Nephron (organoid): ENCODE results near the gene PNLIPRP2.

Source experiments
- H3K27ac Mint-ChIP-seq, 3 experiments: 2 replicates each; pipeline ENCODE4 v1.8.0; 2020; ENCODE audit warnings: mixed read lengths in 3 of 3, mild to moderate bottlenecking in 2 of 3, moderate library complexity in 1 of 3
- H3K27me3 Mint-ChIP-seq: 2 replicates; pipeline ENCODE4 v1.8.0; 2021; ENCODE audit warnings: low read depth, mild to moderate bottlenecking, moderate library complexity, mixed read lengths
- H3K36me3 Mint-ChIP-seq: 2 replicates; pipeline ENCODE4 v1.8.0; 2020; ENCODE audit warnings: low read depth, mixed read lengths
- H3K4me1 Mint-ChIP-seq: 2 replicates; pipeline ENCODE4 v1.8.0; 2020; ENCODE audit warnings: mixed read lengths
- H3K4me3 Mint-ChIP-seq, 3 experiments: 2 replicates each; pipeline ENCODE4 v1.8.0; 2020; ENCODE audit warnings: mild to moderate bottlenecking in 3 of 3, mixed read lengths in 3 of 3, moderate library complexity in 2 of 3
- H3K9me3 Mint-ChIP-seq: 2 replicates; pipeline ENCODE4 v1.8.0; 2020; ENCODE audit warnings: mixed read lengths
- TF ChIP-seq, protein P1 (sequence below), 3 experiments: fragments of 200-600 bp; sonication (generic); IDR thresholded peaks; one replicate each; pipeline ENCODE4 v1.5.0; 2021; ENCODE audit warnings: antibody characterized with exemption in 3 of 3; ENCODE audit not compliant: unreplicated experiment in 3 of 3

Gene PNLIPRP2

GRCh38 chr10:116598329-116598728 lies 22.4 kb upstream of the PNLIPRP2 start:
- TF ChIP-seq, protein P1, sequence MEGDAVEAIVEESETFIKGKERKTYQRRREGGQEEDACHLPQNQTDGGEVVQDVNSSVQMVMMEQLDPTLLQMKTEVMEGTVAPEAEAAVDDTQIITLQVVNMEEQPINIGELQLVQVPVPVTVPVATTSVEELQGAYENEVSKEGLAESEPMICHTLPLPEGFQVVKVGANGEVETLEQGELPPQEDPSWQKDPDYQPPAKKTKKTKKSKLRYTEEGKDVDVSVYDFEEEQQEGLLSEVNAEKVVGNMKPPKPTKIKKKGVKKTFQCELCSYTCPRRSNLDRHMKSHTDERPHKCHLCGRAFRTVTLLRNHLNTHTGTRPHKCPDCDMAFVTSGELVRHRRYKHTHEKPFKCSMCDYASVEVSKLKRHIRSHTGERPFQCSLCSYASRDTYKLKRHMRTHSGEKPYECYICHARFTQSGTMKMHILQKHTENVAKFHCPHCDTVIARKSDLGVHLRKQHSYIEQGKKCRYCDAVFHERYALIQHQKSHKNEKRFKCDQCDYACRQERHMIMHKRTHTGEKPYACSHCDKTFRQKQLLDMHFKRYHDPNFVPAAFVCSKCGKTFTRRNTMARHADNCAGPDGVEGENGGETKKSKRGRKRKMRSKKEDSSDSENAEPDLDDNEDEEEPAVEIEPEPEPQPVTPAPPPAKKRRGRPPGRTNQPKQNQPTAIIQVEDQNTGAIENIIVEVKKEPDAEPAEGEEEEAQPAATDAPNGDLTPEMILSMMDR (IDR thresholded peaks at IDR 0.05; ENCODE audit: unreplicated experiment in 3 of 3): no peak
- H3K27ac Mint-ChIP-seq: no peak overlapping the region
- H3K9me3 Mint-ChIP-seq: no peaks in the 10 kb centered on the region
- H3K4me1 Mint-ChIP-seq: peaks cover 4% of the 10 kb centered on the region
- H3K4me3 Mint-ChIP-seq: no peak overlapping the region
- H3K27me3 Mint-ChIP-seq: peaks cover 15% of the 10 kb centered on the region
- no peaks in the 10 kb centered on the region for H3K36me3 Mint-ChIP-seq

DNA sequence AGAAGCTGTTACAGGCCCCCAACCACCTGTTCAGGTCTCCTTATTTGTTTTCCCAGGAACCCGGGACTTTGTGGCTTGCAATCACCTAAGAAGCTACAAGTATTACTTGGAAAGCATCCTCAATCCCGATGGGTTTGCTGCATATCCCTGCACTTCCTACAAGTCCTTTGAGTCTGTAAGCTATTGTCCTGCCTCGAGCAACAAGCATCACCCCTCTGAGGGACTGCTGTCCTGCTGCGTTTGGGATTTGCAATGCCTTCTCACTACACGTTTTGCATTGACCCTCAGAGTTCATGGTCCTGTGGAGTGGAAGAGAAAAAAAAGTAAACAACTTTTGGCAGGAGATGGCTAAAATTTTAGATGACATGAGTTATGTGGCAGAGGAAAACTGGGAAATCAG lies 20.8 kb upstream of the PNLIPRP2 start:
- TF ChIP-seq, protein P1 (IDR thresholded peaks at IDR 0.05; ENCODE audit: unreplicated experiment in 3 of 3): no peak
- no peaks in the 10 kb centered on the region for H3K9me3 Mint-ChIP-seq
- no peak overlapping the region for H3K27ac Mint-ChIP-seq
- no peak overlapping the region for H3K4me3 Mint-ChIP-seq
- peaks cover 15% of the 10 kb centered on the region for H3K27me3 Mint-ChIP-seq
- no peaks in the 10 kb centered on the region for H3K4me1 Mint-ChIP-seq
- no peaks in the 10 kb centered on the region for H3K36me3 Mint-ChIP-seq

GRCh38 chr10:116602648-116603400 lies 17.9 kb upstream of the PNLIPRP2 start:
- Mint-ChIP-seq H3K27me3 (peaks cover 10% of the 10 kb centered on the region), H3K27ac (no peak overlapping the region), H3K36me3 (no peaks in the 10 kb centered on the region), H3K4me3 (no peak overlapping the region), H3K9me3 (no peaks in the 10 kb centered on the region), H3K4me1 (no peaks in the 10 kb centered on the region)
- TF ChIP-seq, protein P1 (IDR thresholded peaks at IDR 0.05; ENCODE audit: unreplicated experiment in 3 of 3): no peak

DNA sequence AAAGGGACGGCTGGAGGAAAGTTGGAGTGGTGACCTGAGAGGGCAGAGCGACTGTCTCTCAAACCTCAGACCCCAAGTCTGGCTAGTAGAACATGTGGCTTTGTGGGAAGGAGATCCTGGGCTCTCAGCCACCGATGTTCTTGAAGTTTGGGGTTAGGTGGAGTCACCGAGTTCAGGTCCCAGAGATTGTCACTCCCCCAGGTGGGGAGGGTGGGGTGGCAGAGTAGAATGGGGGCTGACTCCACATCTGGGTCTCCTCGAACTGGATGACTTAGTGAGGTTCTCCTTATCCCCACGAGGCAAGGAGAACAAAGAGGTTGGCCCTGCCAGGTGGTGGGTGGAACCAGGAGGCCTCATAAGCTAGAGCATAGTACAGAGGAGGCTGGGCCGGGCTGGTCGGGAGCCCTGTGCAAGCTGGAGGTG lies 14.7 kb upstream of the PNLIPRP2 start:
- H3K9me3 Mint-ChIP-seq: no peaks in the 10 kb centered on the region
- no peaks in the 10 kb centered on the region for H3K36me3 Mint-ChIP-seq
- no peak overlapping the region for H3K4me3 Mint-ChIP-seq
- TF ChIP-seq, protein P1 (IDR thresholded peaks at IDR 0.05; ENCODE audit: unreplicated experiment in 3 of 3): no peak
- H3K27me3 Mint-ChIP-seq: peaks cover 16% of the 10 kb centered on the region
- H3K27ac Mint-ChIP-seq: no peak overlapping the region
- no peaks in the 10 kb centered on the region for H3K4me1 Mint-ChIP-seq

DNA sequence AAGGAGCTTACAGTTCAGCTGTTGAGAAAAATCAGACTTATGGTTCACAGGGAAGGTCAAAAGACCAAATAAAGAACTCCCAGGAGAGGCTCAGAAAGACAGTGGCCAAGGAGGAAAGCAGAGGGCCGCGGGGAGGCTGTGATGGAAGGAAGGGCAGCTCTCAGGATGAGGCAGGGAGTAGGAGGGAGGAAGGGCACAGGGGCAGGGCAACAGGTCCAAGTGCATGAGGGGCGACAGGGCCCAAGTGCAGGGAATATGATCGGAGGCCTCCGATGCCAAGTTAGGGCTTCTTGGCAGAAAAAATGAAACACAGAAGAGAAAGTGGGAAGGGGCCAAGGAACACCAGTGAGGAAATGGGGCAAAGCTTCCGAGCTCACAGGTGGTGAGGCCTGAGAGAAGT lies 13.4 kb upstream of the PNLIPRP2 start:
- Mint-ChIP-seq H3K4me3 (peak overlapping the region in 2 of 3 experiments; percentile 3 to 4), H3K9me3 (no peaks in the 10 kb centered on the region), H3K36me3 (no peaks in the 10 kb centered on the region), H3K27me3 (peaks cover 14% of the 10 kb centered on the region), H3K27ac (no peak overlapping the region), H3K4me1 (no peaks in the 10 kb centered on the region)
- TF ChIP-seq, protein P1 (IDR thresholded peaks at IDR 0.05; ENCODE audit: unreplicated experiment in 3 of 3): no peak
